GM21576 (cell line): Measurements from ENCODE around the gene TMEM107.
A peak's percentile ranks its signal among the peaks of the same experiment; 100 is the strongest.

Experiments
- ATAC-seq: cut with Tn5 transposase; IDR thresholded peaks from one replicate; pipeline ENCODE4 v1.9.1; 2021; ENCODE audit warnings: mild to moderate bottlenecking, moderate library complexity; ENCODE audit not compliant: unreplicated experiment

TMEM107 gene

DNA sequence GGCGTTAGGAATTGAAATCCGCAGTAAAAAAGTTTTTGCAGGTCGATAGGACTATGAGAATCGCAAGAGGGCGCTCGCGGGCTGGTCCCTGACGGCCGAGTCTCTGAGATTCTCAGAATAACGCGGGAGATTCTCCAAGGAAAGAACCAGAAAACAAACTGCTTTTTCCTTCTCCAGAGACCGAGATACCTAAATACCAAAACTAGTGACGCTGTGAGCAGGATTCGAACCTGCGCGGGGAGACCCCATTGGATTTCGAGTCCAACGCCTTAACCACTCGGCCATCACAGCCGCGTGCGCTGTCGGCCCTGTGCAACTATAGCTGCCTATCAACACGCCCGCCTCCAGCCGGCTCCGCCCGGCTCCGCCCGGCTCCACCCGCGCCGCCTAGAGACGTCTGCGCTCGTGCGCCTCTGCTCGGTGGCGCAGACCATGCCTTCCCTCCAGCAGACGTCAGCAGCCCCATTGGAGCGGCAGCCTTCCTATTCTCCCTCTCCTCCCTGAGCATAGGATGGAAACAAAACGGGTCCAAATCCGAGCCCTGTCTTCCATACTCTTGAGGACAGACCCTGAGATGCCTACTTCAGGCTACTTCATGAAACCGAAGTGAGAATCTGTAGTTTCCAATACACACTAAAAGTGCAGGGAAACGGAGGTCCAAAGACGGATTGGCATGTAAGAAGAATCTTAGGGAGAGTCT, 37.4 kb downstream of the TMEM107 start:
- ATAC-seq: peak; percentile 75

DNA sequence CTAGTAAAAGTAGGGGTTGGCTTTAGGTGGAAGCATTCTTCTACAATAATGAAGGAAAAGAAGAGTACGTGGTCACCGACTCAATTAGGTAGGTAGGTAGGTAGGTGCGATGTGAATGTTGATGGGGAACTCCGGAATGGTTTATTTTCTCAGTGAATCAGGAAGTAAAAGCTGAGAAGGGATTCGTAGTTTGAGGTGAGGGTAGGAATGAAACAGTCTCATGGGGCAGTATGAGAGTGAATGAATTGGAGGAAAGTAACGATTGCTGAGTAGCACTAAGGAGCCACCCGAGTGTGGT, 37.9 kb downstream of the TMEM107 start:
- no peak for ATAC-seq

DNA sequence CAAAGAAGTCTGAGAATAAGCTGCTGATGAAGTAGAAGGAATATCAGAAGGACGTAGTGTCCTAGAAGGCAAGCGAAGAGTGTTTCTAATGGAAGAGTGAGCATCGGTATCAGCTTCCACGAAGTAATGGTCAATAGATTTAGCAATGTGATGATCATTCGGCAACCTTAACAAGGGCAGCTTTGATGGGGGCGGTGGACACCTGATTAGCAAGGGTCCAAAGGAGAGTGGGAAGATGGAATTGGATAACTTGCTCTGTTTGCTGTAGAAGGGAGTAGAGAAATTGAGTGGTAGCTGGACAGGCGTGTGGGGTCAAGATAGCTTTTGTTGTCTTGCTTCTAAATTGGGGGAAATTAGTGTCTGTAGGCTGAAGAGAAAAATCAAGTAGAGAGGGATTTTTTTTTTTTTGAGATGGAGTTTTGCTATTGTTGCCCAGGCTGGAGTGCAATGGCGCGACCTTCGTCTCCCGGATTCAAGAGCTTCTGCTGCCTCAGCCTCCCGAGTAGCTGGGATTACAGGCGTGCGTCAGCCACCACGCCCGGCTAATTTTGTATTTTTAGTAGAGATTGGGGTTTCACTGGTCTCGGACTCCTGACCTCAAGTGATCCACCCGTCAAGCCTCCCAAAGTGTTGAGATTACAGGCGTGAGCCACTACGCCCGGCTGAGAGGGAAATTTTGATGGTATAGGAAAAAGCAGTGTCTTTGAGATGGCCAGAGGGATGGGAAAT, 38.4 kb downstream of the TMEM107 start:
- no peak for ATAC-seq

DNA sequence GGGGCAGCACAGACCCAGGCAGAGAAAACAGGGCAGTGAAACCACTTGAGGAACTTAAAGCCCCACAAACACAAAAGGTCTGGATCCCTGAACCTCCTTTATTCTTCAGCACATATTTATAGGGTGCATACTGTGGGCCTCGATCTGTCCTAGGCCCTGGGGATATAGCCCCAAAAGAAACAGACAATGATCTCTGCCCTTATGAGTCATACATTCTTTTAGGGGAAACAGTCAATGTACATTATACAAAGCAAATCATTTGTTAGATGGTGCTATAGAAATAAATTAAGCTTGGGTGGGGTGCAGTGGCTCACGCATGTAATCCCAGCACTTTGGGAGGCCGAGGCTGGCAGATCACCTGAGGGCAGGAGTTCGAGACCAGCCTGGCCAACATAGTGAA, 42.2 kb downstream of the TMEM107 start:
- no peak for ATAC-seq

DNA sequence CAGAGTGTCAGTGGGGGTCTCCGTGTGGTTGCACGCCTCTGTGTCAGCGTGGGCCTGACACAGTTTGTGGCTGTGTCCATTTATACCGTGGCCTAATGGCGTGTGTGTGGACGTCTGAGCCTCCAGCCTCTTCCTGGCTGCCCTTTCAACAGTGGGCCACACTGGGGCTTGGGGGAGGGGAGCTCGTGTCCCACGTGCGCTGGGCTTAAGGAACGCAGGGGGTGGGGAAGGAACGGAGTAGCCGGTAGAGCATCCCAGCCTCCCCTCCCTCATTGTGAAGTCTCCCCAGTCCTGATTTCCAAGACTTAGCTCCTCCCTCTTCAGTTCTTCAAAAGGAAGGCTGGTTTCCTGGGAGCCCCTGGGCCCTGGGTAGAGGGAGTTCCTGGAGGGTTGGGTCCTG, 42.8 kb downstream of the TMEM107 start:
- no peak for ATAC-seq

DNA sequence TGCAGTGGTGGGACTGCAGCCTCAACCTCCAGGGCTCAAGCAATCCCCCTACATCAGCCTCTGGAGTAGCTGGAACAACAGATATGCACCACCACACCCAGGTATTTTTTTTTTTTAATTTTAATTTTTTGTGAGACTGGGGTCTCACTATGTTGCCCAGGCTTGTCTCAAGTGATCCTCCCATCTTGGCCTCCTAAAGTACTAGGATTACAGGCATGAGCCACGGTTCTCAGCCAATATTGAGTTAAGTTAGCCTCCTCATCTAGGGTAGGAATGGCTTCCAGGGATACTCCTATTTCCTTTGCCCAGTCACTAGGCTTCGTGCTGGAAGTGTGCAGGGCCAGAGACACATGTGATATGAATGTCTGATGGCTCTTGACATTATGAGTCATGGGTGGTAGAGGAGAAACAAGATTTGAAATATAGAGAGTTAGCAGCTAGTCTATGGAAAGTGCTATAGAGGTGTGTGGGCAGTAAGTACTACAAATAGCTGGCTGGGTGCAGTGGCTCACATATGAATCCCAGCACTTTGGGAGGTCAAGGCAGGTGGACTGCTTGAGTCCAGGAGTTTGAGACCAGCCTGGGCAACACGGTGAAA, 44.2 kb downstream of the TMEM107 start:
- no peak for ATAC-seq

DNA sequence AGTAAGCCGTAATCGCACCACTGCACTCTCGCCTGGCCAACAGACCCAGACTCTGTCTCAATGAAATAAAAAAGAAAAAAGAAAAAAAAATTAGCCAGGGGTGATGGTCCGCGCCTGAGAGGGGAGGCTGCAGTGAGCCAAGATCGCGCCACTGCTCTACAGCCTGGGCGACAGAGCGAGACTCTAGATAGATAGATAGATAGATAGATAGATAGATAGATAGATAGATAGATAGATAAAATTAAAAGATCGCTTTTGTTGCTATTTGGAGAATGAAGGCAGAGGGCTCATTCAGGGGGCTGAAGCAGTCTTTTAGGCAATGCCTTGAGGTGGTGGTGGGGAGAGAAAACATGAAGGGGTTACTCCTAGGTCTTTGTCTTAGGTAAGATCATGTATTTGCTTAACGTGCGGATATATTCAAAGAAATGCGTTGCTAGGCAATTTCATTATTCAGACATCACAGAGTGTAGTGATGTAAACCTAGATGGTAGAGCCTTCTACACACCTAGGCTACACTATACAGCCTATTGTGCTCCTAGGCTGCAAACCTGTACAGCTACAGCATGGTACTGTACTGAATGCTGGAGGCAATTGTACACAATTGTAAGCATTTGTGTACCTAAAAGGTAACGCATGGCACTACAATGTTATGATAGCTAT, 47.9 kb downstream of the TMEM107 start:
- ATAC-seq: no peak

- ATAC-seq: no peak
Observed at GRCh38 chr17:8126491-8127066, 49.6 kb downstream of the TMEM107 start.

DNA sequence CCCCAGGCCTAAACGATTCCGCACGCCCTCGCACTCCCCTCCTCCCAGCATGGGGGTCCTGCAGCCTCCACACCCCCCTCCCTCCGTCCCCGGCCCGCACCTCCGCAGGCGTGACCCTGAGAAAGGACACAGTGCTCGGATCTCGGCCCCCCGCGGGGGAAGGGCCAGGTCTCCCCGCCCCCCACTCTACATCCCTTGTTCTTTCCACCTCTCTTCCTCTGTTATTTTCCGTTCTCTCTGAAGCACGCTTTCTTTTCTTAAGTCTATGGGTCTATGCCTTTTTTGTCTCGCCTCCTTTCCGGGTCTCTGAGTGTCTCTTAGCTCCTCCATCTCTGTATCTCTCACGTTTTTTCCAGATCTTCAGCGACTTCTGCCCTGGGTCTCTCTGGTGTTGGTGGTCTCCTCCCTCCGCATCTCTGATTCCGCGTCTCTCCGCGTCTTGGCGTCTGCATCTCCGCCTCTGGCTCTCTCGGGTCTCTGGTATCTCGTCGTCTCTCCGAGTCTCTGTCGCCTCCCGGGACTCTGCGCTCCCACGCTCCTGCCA, 50.2 kb downstream of the TMEM107 start:
- no peak for ATAC-seq

- no peak for ATAC-seq
Observed at GRCh38 chr17:8125154-8125946, 50.8 kb downstream of the TMEM107 start.

DNA sequence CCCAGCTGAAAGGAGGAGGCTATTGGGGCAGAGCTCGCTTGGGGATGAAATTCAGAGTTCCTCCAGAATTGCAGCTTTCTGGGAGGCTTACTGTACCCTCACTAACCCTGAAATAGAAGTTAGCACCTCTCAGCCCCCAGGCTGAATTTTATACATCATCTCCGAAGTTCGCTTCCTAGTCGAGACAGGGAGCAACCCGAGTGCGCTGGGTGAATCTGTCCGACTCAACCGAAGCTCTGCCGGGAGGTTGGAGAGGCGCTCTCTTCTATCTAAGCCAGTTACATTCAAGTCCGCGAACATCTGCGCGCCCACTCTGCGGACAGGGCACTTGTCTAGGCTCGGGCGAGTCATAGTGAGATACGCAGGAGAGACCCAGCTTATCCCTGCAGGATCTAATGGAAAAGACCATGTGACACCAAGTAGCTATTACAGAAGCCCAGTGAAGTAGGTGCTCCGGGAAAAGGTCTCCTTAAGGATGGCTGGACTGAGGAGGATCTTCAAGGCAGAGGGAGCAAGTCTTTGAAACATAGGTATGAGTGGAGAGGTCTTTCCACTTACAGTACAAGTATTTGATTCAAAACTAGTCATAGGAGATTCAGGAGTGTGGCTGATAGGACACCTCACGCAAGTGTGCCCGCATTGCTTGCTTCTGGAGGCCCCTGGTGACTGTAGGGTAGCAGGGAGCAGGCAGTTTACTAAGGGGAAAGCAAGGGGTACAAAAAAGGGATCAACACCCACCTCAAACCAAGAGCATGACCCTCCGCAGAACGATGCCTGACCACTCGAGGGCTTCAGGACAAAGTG, 51.6 kb downstream of the TMEM107 start:
- ATAC-seq: no peak

GRCh38 chr17:8123695-8124349, 52.4 kb downstream of the TMEM107 start, which contains the start of gene HES7:
Gene HES7, minus strand, starts transcription at chr17:8124106. Its CDS starts 22 bp downstream, at chr17:8124084.
- ATAC-seq: no peak

GRCh38 chr17:8122924-8123694, 53.1 kb downstream of the TMEM107 start:
- no peak for ATAC-seq
